OCI-LY7 (cell line): Measurements from ENCODE around the gene STPG3.

Source experiments
- CTCF ChIP-seq: fragments of 200-600 bp; sonication (generic); conservative IDR thresholded peaks from 2 replicates; pipeline ENCODE4 v1.5.1; 2014; ENCODE audit warnings: mild to moderate bottlenecking, antibody characterized with exemption, low read length, moderate library complexity, mixed read lengths
- EZH2phosphoT487 ChIP-seq: fragments of 200-600 bp; sonication (generic); IDR thresholded peaks from 2 replicates; pipeline ENCODE4 v1.6.1; 2018; ENCODE audit warnings: low read depth, borderline replicate concordance, mild to moderate bottlenecking, mixed run types, antibody characterized with exemption, low read length, moderate library complexity, mixed read lengths

GRCh38 chr9:137298401-137299202 is 47.5 kb downstream of the STPG3 start:
- TF ChIP-seq CTCF, result no peak
- no peak for TF ChIP-seq EZH2phosphoT487
